Breast epithelium (tissue), 4 donors: ENCODE measurements around the gene COL4A2. TPM values are rescaled to one million over a fixed set of nuclear protein-coding genes. Genes with fewer than 3 reads are reported as not detected.

Experiments
- DNase-seq, 2 donors: peaks; one replicate each; pipeline ENCODE4 v3.0.0-alpha.2; 2019; ENCODE audit warnings: low spot score in 2 of 2
- H3K27ac ChIP-seq, 2 donors: fragments of 200-600 bp; sonication (generic) in 1 of 2; one replicate each; pipeline ENCODE4 v1.5.1; 2016 to 2019; ENCODE audit warnings: mild to moderate bottlenecking in 1 of 2
- H3K27me3 ChIP-seq, 2 donors: fragments of 200-600 bp; sonication (generic) in 1 of 2; one replicate each; pipeline versions ENCODE4 v1.5.1 to v1.6.0; 2017 to 2019; ENCODE audit warnings: control low read depth in 1 of 2, mild to moderate bottlenecking in 1 of 2
- H3K36me3 ChIP-seq: fragments of 200-600 bp; one replicate; pipeline ENCODE4 v1.5.1; 2019
- H3K4me1 ChIP-seq, 2 donors: fragments of 200-600 bp; sonication (generic); one replicate each; pipeline ENCODE4 v1.5.1; 2016 to 2019; ENCODE audit warnings: control low read depth in 1 of 2
- H3K4me3 ChIP-seq, 3 donors: fragments of 200-600 bp; sonication (generic); 1 replicate in 2 of 3; 2 replicates in 1 of 3; pipeline ENCODE4 v1.5.1; 2016 to 2019; ENCODE audit warnings: mild to moderate bottlenecking in 3 of 3, moderate library complexity in 2 of 3
- H3K9me3 ChIP-seq, 2 donors: fragments of 200-600 bp; sonication (generic) in 1 of 2; one replicate each; pipeline ENCODE4 v1.5.1; 2016 to 2019; ENCODE audit warnings: control low read depth in 1 of 2
- CTCF ChIP-seq, 3 donors: fragments of 450-650 bp; IDR thresholded peaks; one replicate each; pipeline ENCODE4 v1.5.1; 2016 to 2017; ENCODE audit warnings: antibody characterized with exemption in 3 of 3, mild to moderate bottlenecking in 3 of 3, moderate library complexity in 3 of 3
- POLR2A ChIP-seq: fragments of 450-650 bp; IDR thresholded peaks from one replicate; pipeline ENCODE4 v1.6.1; 2016; ENCODE audit warnings: antibody characterized with exemption, mild to moderate bottlenecking, moderate library complexity
- POLR2AphosphoS5 ChIP-seq, 3 donors: sonication (generic); formaldehyde crosslinking; IDR thresholded peaks; one replicate each; pipeline ENCODE4 v1.6.1; 2017; ENCODE audit warnings: antibody characterized with exemption in 3 of 3
- intact Hi-C: fragments of 100-400 bp; cut with DNase I; formaldehyde crosslinking; loops from one replicate; pipeline ENCODE4 v1.15.1; 2023; ENCODE audit warnings: low total_unique reads
- total RNA-seq, 3 donors: library from RNA; depleted of rRNA; stranded (reverse); fragments of >200 nt; gene quantifications; one replicate each; pipeline ENCODE4 v1.1.0, GENCODE V29; 2016

Gene COL4A2
- total RNA-seq, 3 donors from 2014 or later, result 107 to 841 (median 307) TPM

- DNase-seq, result no peak
- H3K9me3 ChIP-seq, result no peaks in the 10 kb centered on the region
- peak overlapping the region; percentile 86 to 95 for H3K27ac ChIP-seq
- intact Hi-C loops, result no loop called here
- no peak overlapping the region for H3K4me3 ChIP-seq
- TF ChIP-seq POLR2A (no peak), CTCF (IDR thresholded peaks at IDR 0.05) (no peak), POLR2AphosphoS5 (IDR thresholded peaks at IDR 0.05) (no peak)
- no peaks in the 10 kb centered on the region for H3K27me3 ChIP-seq
- H3K36me3 ChIP-seq, result no peaks in the 10 kb centered on the region
- H3K4me1 ChIP-seq, result peaks cover 4 to 16% of the 10 kb centered on the region in 2 donors
These were observed 32.2 kb downstream of the COL4A2 start for GRCh38 chr13:110339263-110339662.

GRCh38 chr13:110339975-110340550 lies 33.0 kb downstream of the COL4A2 start:
- no peak for TF ChIP-seq POLR2AphosphoS5 (IDR thresholded peaks at IDR 0.05)
- no peak for TF ChIP-seq CTCF (IDR thresholded peaks at IDR 0.05)
- TF ChIP-seq POLR2A, result no peak
- Histone ChIP-seq H3K9me3 (no peaks in the 10 kb centered on the region), H3K36me3 (no peaks in the 10 kb centered on the region), H3K27me3 (no peaks in the 10 kb centered on the region), H3K27ac (peak overlapping the region; percentile 86 to 95), H3K4me1 (peaks cover 4 to 16% of the 10 kb centered on the region in 2 donors), H3K4me3 (peak overlapping the region in 1 of 3 donors; percentile 49)
- intact Hi-C loops, result no loop called here
- no peak for DNase-seq

DNA sequence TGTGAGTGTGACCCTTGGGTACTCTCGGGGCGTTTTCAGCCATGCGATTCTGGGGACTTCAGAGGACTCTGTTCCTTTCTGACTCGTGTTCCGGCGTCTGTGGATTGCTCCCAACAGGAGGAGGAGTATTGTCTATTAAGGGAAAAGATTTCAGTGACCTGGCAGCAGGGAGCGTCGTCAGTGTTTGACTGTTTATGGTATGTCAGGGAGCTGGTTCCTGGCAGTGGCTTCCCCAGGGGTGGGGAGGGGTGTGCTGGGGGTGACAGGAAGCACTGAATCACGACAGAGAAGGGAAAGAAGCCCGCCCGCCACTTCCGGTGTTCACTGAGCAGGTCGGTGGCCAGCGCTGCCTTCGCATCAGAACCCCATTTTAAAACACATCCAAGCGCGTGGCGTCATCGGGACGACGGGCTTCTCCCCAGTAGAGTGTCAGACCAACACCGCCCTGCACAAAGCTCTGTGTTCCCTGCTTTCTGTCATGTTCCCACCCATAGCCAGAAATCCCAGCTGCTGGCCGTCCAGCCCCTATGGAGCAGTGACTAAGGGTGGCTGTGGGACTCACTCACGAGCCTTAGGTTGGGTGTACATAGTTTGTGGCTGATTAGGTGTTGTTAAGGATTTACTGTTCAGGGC lies 33.8 kb downstream of the COL4A2 start:
- no peaks in the 10 kb centered on the region for H3K36me3 ChIP-seq
- H3K27me3 ChIP-seq, result no peaks in the 10 kb centered on the region
- DNase-seq, result peak in 1 of 2 donors; percentile 88
- peak overlapping the region in 2 of 3 donors; percentile 5 to 49 for H3K4me3 ChIP-seq
- TF ChIP-seq POLR2AphosphoS5 (IDR thresholded peaks at IDR 0.05), result peak in 2 of 3 donors; percentile 62 to 74
- no peak for TF ChIP-seq CTCF (IDR thresholded peaks at IDR 0.05)
- no peak for TF ChIP-seq POLR2A
- H3K4me1 ChIP-seq, result peaks cover 4 to 16% of the 10 kb centered on the region in 2 donors
- peak overlapping the region; percentile 86 to 95 for H3K27ac ChIP-seq
- no peaks in the 10 kb centered on the region for H3K9me3 ChIP-seq
- intact Hi-C loops, result no loop called here

DNA sequence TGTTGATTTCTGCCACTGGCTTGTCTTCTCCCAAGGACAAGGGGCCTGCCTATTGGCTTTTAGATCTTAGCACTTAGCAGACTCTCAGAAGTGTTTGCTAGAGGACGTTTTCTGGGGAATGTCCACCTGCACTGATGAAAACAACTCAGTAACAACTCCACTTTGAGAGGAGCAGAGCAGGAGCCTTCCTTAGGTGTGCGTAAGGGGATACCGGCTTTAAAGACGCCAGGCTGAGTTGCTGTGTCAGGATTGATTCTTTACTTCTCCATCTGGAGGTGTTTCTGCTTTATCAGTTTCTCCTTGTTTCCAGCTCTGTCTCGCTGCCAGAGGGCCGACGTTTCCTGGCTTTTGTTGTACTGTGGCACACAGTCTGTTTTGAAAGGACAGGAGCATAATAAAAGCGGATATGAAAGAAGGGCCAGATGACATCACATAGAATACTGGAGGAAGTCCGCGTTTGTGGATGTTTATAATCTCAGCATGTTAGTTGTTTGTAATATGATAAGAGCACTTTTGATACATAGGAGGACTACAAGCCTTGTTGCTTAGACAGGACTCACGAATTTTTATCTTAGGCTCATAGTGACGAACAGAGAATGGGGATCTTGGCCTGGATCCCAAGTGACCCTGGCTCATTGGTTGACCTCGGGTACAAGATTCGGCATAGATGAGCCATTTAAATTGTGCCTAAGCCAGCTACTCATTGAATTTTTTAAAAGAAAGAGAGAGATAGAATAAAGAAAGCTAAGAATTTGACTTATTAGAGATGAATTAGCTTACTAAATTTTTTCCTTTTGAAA lies 34.6 kb downstream of the COL4A2 start:
- peak overlapping the region; percentile 86 to 95 for H3K27ac ChIP-seq
- no peaks in the 10 kb centered on the region for H3K9me3 ChIP-seq
- TF ChIP-seq POLR2A, result no peak
- TF ChIP-seq CTCF (IDR thresholded peaks at IDR 0.05), result no peak
- TF ChIP-seq POLR2AphosphoS5 (IDR thresholded peaks at IDR 0.05), result no peak
- intact Hi-C loops, result no loop called here
- H3K4me3 ChIP-seq, result peak overlapping the region in 2 of 3 donors; percentile 5 to 49
- H3K4me1 ChIP-seq, result peaks cover 4 to 16% of the 10 kb centered on the region in 2 donors
- no peaks in the 10 kb centered on the region for H3K27me3 ChIP-seq
- no peak for DNase-seq
- no peaks in the 10 kb centered on the region for H3K36me3 ChIP-seq

GRCh38 chr13:110342474-110342873 lies 35.4 kb downstream of the COL4A2 start:
- no peak overlapping the region for H3K4me3 ChIP-seq
- no peak for DNase-seq
- H3K36me3 ChIP-seq, result no peaks in the 10 kb centered on the region
- no peaks in the 10 kb centered on the region for H3K27me3 ChIP-seq
- no peaks in the 10 kb centered on the region for H3K9me3 ChIP-seq
- peaks cover 0 to 12% of the 10 kb centered on the region in 2 donors for H3K4me1 ChIP-seq
- intact Hi-C loops, result no loop called here
- TF ChIP-seq POLR2AphosphoS5 (IDR thresholded peaks at IDR 0.05), result no peak
- TF ChIP-seq CTCF (IDR thresholded peaks at IDR 0.05), result no peak
- no peak for TF ChIP-seq POLR2A
- H3K27ac ChIP-seq, result peak overlapping the region; percentile 86 to 95
